Endothelial cell (in vitro differentiated cells): ENCODE results near the gene SYTL5. TPM values are rescaled to one million over a fixed set of nuclear protein-coding genes. Genes with fewer than 3 reads are reported as not detected.

Experiments used
- DNase-seq: peaks from one replicate; pipeline ENCODE4 v3.0.0; 2021; ENCODE audit warnings: low spot score
- H3K27ac Mint-ChIP-seq: one replicate; pipeline ENCODE4 v1.8.0; 2021; ENCODE audit warnings: mixed read lengths, inconsistent platforms; ENCODE audit not compliant: unreplicated experiment
- H3K27me3 Mint-ChIP-seq: one replicate; pipeline ENCODE4 v1.8.0; 2021; ENCODE audit warnings: mild to moderate bottlenecking, moderate library complexity, mixed read lengths, inconsistent platforms; ENCODE audit not compliant: unreplicated experiment
- H3K36me3 Mint-ChIP-seq: one replicate; pipeline ENCODE4 v1.8.0; 2021; ENCODE audit warnings: mild to moderate bottlenecking, low read depth, mixed read lengths, inconsistent platforms; ENCODE audit not compliant: unreplicated experiment
- H3K4me1 Mint-ChIP-seq: one replicate; pipeline ENCODE4 v1.8.0; 2021; ENCODE audit warnings: mild to moderate bottlenecking, mixed read lengths, inconsistent platforms; ENCODE audit not compliant: unreplicated experiment
- H3K4me3 Mint-ChIP-seq: one replicate; pipeline ENCODE4 v1.8.0; 2021; ENCODE audit warnings: mild to moderate bottlenecking, mixed read lengths, inconsistent platforms; ENCODE audit not compliant: unreplicated experiment
- H3K9me3 Mint-ChIP-seq: one replicate; pipeline ENCODE4 v1.8.0; 2021; ENCODE audit warnings: mixed read lengths, inconsistent platforms; ENCODE audit not compliant: unreplicated experiment
- CTCF ChIP-seq: fragments of 200-600 bp; sonication (generic); IDR thresholded peaks from one replicate; pipeline ENCODE4 v1.5.0; 2021; ENCODE audit warnings: antibody characterized with exemption; ENCODE audit not compliant: unreplicated experiment
- total RNA-seq: library from RNA; stranded (reverse); fragmentation: NEBNext Ultra II Directional; extraction: Animal tissue kit (Norgen Biotek cat#: 25700); gene quantifications from one replicate; pipeline ENCODE4 v1.2.1, GENCODE V29; 2021; ENCODE audit not compliant: unreplicated experiment

SYTL5 gene
- total RNA-seq, 1 donor from 2014 or later, result not detected

- Mint-ChIP-seq H3K4me1 (no peaks in the 10 kb centered on the region), H3K9me3 (no peaks in the 10 kb centered on the region)
- no peak for TF ChIP-seq CTCF
These were observed 148.5 kb downstream of the SYTL5 start for GRCh38 chrX:38154818-38155217.

GRCh38 chrX:38156838-38157237 lies 150.5 kb downstream of the SYTL5 start:
- no peak overlapping the region for H3K4me3 Mint-ChIP-seq
- H3K9me3 Mint-ChIP-seq, result no peaks in the 10 kb centered on the region
- TF ChIP-seq CTCF, result no peak
- no peak overlapping the region for H3K27ac Mint-ChIP-seq
- H3K36me3 Mint-ChIP-seq, result no peaks in the 10 kb centered on the region
- H3K27me3 Mint-ChIP-seq, result peaks cover 2% of the 10 kb centered on the region
- peaks cover under 1% of the 10 kb centered on the region for H3K4me1 Mint-ChIP-seq
- DNase-seq, result no peak

More at GRCh38 chrX:38154818-38155217, 148.5 kb downstream of the SYTL5 start:
- DNase-seq, result no peak
- no peak overlapping the region for H3K4me3 Mint-ChIP-seq
- peaks cover 2% of the 10 kb centered on the region for H3K27me3 Mint-ChIP-seq
- no peaks in the 10 kb centered on the region for H3K36me3 Mint-ChIP-seq
- H3K27ac Mint-ChIP-seq, result no peak overlapping the region

- H3K9me3 Mint-ChIP-seq, result no peaks in the 10 kb centered on the region
- no peak for TF ChIP-seq CTCF
- no peak for DNase-seq
- peaks cover 6% of the 10 kb centered on the region for H3K4me1 Mint-ChIP-seq
- H3K27ac Mint-ChIP-seq, result no peak overlapping the region
- no peak overlapping the region for H3K4me3 Mint-ChIP-seq
- no peaks in the 10 kb centered on the region for H3K27me3 Mint-ChIP-seq
- H3K36me3 Mint-ChIP-seq, result no peaks in the 10 kb centered on the region
These were observed 156.8 kb downstream of the SYTL5 start for GRCh38 chrX:38163193-38163592.

DNA sequence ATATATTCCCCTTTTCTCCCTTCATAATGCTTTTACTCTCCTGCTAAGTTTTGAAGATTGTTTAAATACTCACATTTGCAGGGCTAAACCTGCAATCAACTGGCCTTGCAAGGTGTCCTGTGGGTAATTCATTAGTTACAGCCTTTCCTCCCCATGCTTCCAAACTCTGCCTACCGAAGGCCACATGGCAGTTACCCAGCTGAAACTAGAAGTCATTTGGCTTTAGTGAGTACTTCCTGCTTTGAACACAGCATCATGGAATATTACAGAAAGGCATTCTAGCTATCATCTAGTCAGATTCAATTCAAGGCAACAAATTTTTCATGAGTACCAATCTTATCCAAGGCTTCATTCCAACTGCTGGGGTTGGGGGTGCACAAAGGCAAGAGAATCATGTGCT lies 158.7 kb downstream of the SYTL5 start:
- Mint-ChIP-seq H3K27me3 (no peaks in the 10 kb centered on the region), H3K27ac (no peak overlapping the region), H3K4me1 (peaks cover 6% of the 10 kb centered on the region), H3K36me3 (no peaks in the 10 kb centered on the region), H3K4me3 (no peak overlapping the region), H3K9me3 (no peaks in the 10 kb centered on the region)
- DNase-seq, result no peak
- no peak for TF ChIP-seq CTCF

DNA sequence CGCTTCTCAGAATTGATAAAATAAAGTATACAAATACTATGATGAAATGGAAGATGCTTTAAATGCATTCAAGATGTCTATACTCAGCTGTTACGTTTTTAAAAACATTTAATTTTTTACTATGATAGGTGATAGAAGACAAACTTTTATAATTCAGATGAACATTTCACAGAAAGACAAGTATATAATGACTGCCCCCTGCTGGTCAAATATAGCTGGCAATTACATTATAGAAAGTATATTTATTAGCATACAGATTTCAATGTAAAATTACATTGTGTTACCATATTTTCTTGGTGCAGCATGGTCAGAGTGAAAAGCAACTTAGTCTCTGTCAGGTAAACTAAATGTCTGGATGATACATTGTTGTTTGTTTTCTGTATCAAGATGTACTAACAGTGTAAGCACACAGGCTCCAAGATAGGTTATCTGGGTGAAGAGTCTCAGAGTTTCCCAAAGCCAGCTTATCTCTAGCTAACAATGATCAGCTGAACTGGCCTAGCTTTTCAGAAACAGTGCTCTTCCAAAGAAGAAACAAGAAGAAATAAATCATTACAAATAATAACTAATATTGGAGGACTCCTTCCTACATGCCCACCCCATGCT lies 160.2 kb downstream of the SYTL5 start:
- Mint-ChIP-seq H3K9me3 (no peaks in the 10 kb centered on the region), H3K27ac (no peak overlapping the region), H3K4me3 (no peak overlapping the region), H3K27me3 (no peaks in the 10 kb centered on the region), H3K4me1 (peaks cover 6% of the 10 kb centered on the region), H3K36me3 (no peaks in the 10 kb centered on the region)
- peak; percentile 72 for TF ChIP-seq CTCF
- no peak for DNase-seq
